Bronchial epithelial cell (primary cell): ENCODE measurements around the gene CNST. TPM values are rescaled to one million over a fixed set of nuclear protein-coding genes. Genes with fewer than 3 reads are reported as not detected.

Experiments used
- DNase-seq: peaks from one replicate; pipeline ENCODE4 v3.0.0-alpha.2; 2010; ENCODE audit warnings: low read depth
- FAIRE-seq: peaks from 2 replicates; lab custom pipeline; 2011; peaks lifted over from hg19 to GRCh38; lab: Jason Lieb, UNC
- H3K27me3 ChIP-seq: 2 replicates; pipeline ENCODE4 v1.5.1; 2011; ENCODE audit warnings: low read length; ENCODE audit not compliant: control insufficient read depth, insufficient read depth
- H3K36me3 ChIP-seq: 2 replicates; pipeline ENCODE4 v1.5.1; 2011; ENCODE audit warnings: low read length; ENCODE audit not compliant: control insufficient read depth, insufficient read depth
- H3K4me3 ChIP-seq: 2 replicates; pipeline ENCODE4 v1.5.1; 2011; ENCODE audit warnings: mild to moderate bottlenecking, low read depth, low read length, control low read depth
- total RNA-seq: library from RNA; depleted of rRNA; stranded (reverse); fragments of >200 nt; gene quantifications from 2 replicates; pipeline ENCODE4 v1.2.1, GENCODE V29; 2014
- TF ChIP-seq, protein P1 (sequence below): IDR thresholded peaks from 2 replicates; pipeline ENCODE4 v1.5.1; 2011; ENCODE audit warnings: mild to moderate bottlenecking, moderate library complexity, low read length, control low read depth, inconsistent platforms; ENCODE audit not compliant: insufficient read depth, severe bottlenecking

The CNST gene
- total RNA-seq, 1 donor from 2014 or later, result 10.3 TPM

DNA sequence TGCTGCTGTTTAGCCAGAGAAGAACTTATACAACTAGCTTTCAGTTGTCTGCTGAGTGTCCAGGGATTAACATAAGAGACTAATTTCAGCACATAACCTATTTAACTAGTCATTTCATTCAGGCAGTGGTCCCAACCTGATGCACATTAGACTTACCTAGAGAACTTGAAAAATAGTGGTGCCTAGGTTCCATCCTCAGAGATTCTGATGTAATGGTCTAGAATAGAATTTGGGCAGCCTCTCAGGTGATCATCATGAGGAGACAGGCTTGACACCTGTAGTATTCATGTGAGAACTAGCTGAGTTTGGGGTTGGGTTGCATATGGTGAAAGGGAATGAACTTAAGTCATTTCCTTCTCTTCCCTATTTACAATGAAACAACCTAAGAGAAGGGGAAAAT lies 24.8 kb downstream of the CNST start:
- TF ChIP-seq, protein P1, sequence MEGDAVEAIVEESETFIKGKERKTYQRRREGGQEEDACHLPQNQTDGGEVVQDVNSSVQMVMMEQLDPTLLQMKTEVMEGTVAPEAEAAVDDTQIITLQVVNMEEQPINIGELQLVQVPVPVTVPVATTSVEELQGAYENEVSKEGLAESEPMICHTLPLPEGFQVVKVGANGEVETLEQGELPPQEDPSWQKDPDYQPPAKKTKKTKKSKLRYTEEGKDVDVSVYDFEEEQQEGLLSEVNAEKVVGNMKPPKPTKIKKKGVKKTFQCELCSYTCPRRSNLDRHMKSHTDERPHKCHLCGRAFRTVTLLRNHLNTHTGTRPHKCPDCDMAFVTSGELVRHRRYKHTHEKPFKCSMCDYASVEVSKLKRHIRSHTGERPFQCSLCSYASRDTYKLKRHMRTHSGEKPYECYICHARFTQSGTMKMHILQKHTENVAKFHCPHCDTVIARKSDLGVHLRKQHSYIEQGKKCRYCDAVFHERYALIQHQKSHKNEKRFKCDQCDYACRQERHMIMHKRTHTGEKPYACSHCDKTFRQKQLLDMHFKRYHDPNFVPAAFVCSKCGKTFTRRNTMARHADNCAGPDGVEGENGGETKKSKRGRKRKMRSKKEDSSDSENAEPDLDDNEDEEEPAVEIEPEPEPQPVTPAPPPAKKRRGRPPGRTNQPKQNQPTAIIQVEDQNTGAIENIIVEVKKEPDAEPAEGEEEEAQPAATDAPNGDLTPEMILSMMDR, result no peak
- DNase-seq (no peak), FAIRE-seq (no peak)
- no peaks in the 10 kb centered on the region for H3K27me3 ChIP-seq
- H3K36me3 ChIP-seq, result no peaks in the 10 kb centered on the region
- no peak overlapping the region for H3K4me3 ChIP-seq

DNA sequence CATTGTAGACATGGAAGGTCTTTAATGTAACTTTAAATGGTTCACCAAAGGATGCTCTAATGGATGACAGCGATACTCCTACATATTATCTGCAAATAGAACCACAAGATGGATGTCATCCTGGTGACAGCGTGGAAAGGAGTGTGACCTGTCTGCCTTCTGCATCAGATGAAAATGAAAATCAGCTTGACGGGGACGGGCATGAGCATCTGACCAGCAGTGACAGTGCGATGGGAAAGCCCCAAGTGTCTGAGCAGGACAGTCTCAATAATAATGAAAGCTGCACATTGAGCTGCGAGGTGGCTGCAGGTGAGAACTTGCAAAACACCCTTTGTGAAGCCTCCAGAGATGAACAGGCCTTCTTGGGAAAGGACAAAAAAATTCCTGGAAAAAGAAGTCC lies 25.2 kb downstream of the CNST start:
- Histone ChIP-seq H3K36me3 (no peaks in the 10 kb centered on the region), H3K27me3 (no peaks in the 10 kb centered on the region), H3K4me3 (no peak overlapping the region)
- FAIRE-seq (no peak), DNase-seq (no peak)
- TF ChIP-seq, protein P1, result no peak

GRCh38 chr1:246591958-246592357 lies 25.7 kb downstream of the CNST start:
- DNase-seq (no peak), FAIRE-seq (no peak)
- H3K4me3 ChIP-seq, result no peak overlapping the region

GRCh38 chr1:246592695-246593094 lies 26.4 kb downstream of the CNST start:
- Histone ChIP-seq H3K36me3 (no peaks in the 10 kb centered on the region), H3K27me3 (no peaks in the 10 kb centered on the region), H3K4me3 (no peak overlapping the region)
- DNase-seq (no peak), FAIRE-seq (no peak)
- TF ChIP-seq, protein P1, result no peak

More at GRCh38 chr1:246591958-246592357, 25.7 kb downstream of the CNST start:
- H3K27me3 ChIP-seq, result no peaks in the 10 kb centered on the region
- TF ChIP-seq, protein P1, result no peak
- no peaks in the 10 kb centered on the region for H3K36me3 ChIP-seq

GRCh38 chr1:246595146-246595545 lies 28.9 kb downstream of the CNST start:
- TF ChIP-seq, protein P1, result no peak
- Histone ChIP-seq H3K4me3 (no peak overlapping the region), H3K27me3 (no peaks in the 10 kb centered on the region), H3K36me3 (no peaks in the 10 kb centered on the region)
- no peak for FAIRE-seq
- DNase-seq, result peak; percentile 63

GRCh38 chr1:246597340-246597739 lies 31.1 kb downstream of the CNST start:
- TF ChIP-seq, protein P1, result no peak
- Histone ChIP-seq H3K27me3 (no peaks in the 10 kb centered on the region), H3K36me3 (no peaks in the 10 kb centered on the region), H3K4me3 (no peak overlapping the region)
- DNase-seq, result peak; percentile 87
- no peak for FAIRE-seq
